HFF-Myc (cell line): ENCODE measurements around the gene SYNDIG1L.

ENCODE experiments used
- DNase-seq: peaks from one replicate; pipeline ENCODE4 v3.0.0-alpha.2; 2011; ENCODE audit warnings: low read depth; ENCODE audit errors: extremely low read depth
- H3K4me3 ChIP-seq: replicated peaks from 2 replicates; pipeline ENCODE4 v1.5.1; 2011; ENCODE audit warnings: low read depth, mild to moderate bottlenecking, control low read depth, low read length
- CTCF ChIP-seq: IDR thresholded peaks from 2 replicates; pipeline ENCODE4 v1.5.1; 2012; ENCODE audit warnings: mild to moderate bottlenecking, low read depth, low read length, control low read depth; ENCODE audit errors: missing control alignments

Gene SYNDIG1L

GRCh38 chr14:74357585-74357984, 68.4 kb downstream of the SYNDIG1L start:
- H3K4me3 ChIP-seq = no peak overlapping the region
- TF ChIP-seq CTCF = no peak
- DNase-seq = no peak

DNA sequence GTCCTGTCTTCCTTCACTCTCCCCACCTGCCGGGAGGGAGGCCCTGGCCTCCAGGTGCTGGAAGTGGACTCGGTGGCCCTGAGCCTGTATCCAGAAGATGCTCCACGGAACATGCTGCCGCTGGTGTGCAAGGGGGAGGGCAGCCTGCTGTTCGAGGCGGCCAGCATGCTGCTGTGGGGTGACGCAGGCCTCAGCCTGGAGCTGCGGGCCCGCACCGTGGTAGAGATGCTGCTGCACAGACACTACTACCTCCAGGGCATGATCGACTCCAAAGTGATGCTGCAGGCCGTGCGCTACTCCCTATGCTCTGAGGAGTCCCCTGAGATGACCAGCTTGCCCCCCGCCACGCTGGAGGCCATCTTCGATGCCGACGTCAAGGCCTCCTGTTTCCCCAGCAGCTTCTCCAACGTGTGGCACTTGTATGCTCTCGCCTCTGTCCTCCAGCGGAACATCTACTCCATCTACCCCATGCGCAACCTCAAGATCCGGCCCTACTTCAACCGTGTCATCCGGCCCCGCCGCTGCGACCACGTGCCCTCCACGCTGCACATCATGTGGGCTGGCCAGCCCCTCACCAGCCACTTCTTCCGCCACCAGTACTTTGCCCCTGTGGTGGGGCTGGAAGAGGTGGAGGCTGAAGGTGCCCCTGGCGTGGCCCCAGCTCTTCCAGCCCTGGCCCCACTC, 69.0 kb downstream of the SYNDIG1L start:
- H3K4me3 ChIP-seq = no peak overlapping the region
- no peak for DNase-seq

More for the DNA sequence above, 69.0 kb downstream of the SYNDIG1L start:
- TF ChIP-seq CTCF = no peak
